Loucy (cell line): Measurements from ENCODE around the gene FOXP1.

Source experiments
- H2AFZ ChIP-seq: fragments of 200-600 bp; sonication (generic); 2 replicates; pipeline ENCODE4 v1.6.0; 2016; ENCODE audit warnings: antibody characterized with exemption, mild to moderate bottlenecking, low read length, moderate library complexity
- H3F3A ChIP-seq: fragments of 200-600 bp; 2 replicates; pipeline ENCODE4 v1.6.0; 2016; ENCODE audit warnings: antibody characterized with exemption, low read depth, mild to moderate bottlenecking
- H3K27me3 ChIP-seq: fragments of 200-600 bp; sonication (generic); 2 replicates; pipeline ENCODE4 v1.6.1; 2014; ENCODE audit warnings: low read length, mild to moderate bottlenecking; ENCODE audit not compliant: insufficient read depth, poor library complexity, severe bottlenecking
- H3K36me3 ChIP-seq: fragments of 200-600 bp; sonication (generic); 2 replicates; pipeline ENCODE4 v1.6.1; 2016; ENCODE audit warnings: low read length; ENCODE audit not compliant: insufficient read depth
- H3K4me1 ChIP-seq: fragments of 200-600 bp; sonication (generic); 2 replicates; pipeline ENCODE4 v1.5.1; 2014; ENCODE audit warnings: low read length, mild to moderate bottlenecking; ENCODE audit not compliant: insufficient read depth, poor library complexity, severe bottlenecking
- H3K4me2 ChIP-seq: fragments of 200-600 bp; sonication (generic); 2 replicates; pipeline ENCODE4 v1.6.0; 2014; ENCODE audit warnings: antibody characterized with exemption, low read length, low read depth, mild to moderate bottlenecking; ENCODE audit not compliant: poor library complexity, severe bottlenecking
- H3K4me3 ChIP-seq: fragments of 200-600 bp; sonication (generic); 2 replicates; pipeline ENCODE4 v1.5.1; 2014; ENCODE audit warnings: low read length, mild to moderate bottlenecking, mixed read lengths; ENCODE audit not compliant: poor library complexity, severe bottlenecking
- H3K79me2 ChIP-seq: fragments of 200-600 bp; sonication (generic); 2 replicates; pipeline ENCODE4 v1.6.1; 2014; ENCODE audit warnings: low read length; ENCODE audit not compliant: insufficient read depth
- H3K9ac ChIP-seq: fragments of 200-600 bp; sonication (generic); 2 replicates; pipeline ENCODE4 v1.6.0; 2014; ENCODE audit warnings: mild to moderate bottlenecking, low read depth, low read length, moderate library complexity; ENCODE audit not compliant: poor library complexity, severe bottlenecking
- H3K9me2 ChIP-seq: fragments of 200-600 bp; sonication (generic); replicated peaks from 2 replicates; pipeline ENCODE4 v1.6.1; 2016; ENCODE audit warnings: low read depth, low read length, mixed read lengths
- H3K9me3 ChIP-seq: fragments of 200-600 bp; sonication (generic); 2 replicates; pipeline ENCODE4 v1.6.1; 2014; ENCODE audit warnings: mild to moderate bottlenecking, antibody characterized with exemption, low read length, low read depth; ENCODE audit not compliant: insufficient read depth
- H4K20me1 ChIP-seq: fragments of 200-600 bp; sonication (generic); 2 replicates; pipeline ENCODE4 v1.6.0; 2014; ENCODE audit warnings: antibody characterized with exemption, low read length, mild to moderate bottlenecking; ENCODE audit not compliant: insufficient read depth, poor library complexity, severe bottlenecking
- CTCF ChIP-seq: fragments of 200-600 bp; sonication (generic); conservative IDR thresholded peaks from 2 replicates; pipeline ENCODE4 v1.5.1; 2014; ENCODE audit warnings: mild to moderate bottlenecking, antibody characterized with exemption, low read length
- EZH2phosphoT487 ChIP-seq: fragments of 200-600 bp; IDR thresholded peaks from 2 replicates; pipeline ENCODE4 v1.6.1; 2018; ENCODE audit warnings: antibody characterized with exemption, mild to moderate bottlenecking, moderate library complexity, borderline replicate concordance

The FOXP1 gene

DNA sequence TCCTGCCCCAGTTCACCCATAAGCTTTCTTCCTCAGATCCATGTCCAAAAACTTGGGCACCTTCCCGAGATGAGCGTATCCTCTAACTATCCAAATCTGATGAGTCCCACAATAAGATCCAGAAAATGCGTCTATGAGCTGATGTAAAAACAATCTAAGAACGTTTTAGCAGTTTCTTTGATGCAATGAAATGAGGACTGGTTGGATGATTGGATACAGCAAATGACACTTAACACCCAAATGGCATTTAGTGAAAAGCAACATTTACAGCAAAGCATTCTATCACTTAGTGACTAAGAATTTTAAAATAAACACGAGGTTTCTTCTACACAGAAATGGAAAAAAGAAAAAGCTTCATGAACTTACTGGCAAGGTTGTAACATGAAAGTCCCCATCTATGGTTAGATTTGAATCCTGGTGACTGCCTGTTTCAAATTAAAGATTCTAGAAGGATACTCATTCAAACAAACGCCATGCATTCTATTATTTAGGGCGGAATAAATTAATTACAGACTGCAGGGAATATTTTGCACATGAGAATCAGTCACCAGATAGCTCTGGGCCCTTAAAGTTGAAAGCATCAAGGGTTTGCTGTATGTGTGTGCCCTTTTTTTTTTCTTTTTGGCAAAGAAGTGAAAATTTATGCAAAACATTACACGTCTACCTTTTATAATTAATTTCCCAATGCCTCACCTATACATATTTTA is 598.6 kb downstream of the FOXP1 start:
- H3F3A ChIP-seq = no peaks in the 10 kb centered on the region
- no peaks in the 10 kb centered on the region for H3K27me3 ChIP-seq
- no peaks in the 10 kb centered on the region for H3K9me3 ChIP-seq
- TF ChIP-seq CTCF = no peak
- TF ChIP-seq EZH2phosphoT487 = no peak
- peaks cover 4% of the 10 kb centered on the region; the same call in 1 of the 2 replicates for H3K79me2 ChIP-seq
- peaks cover 57% of the 10 kb centered on the region for H3K36me3 ChIP-seq
- H3K4me3 ChIP-seq = no peak overlapping the region
- no peaks in the 10 kb centered on the region for H3K9me2 ChIP-seq
- no peak overlapping the region for H3K4me2 ChIP-seq
- no peak overlapping the region for H3K9ac ChIP-seq
- H2AFZ ChIP-seq = no peak overlapping the region
- peaks cover 22% of the 10 kb centered on the region for H3K4me1 ChIP-seq
- no peaks in the 10 kb centered on the region for H4K20me1 ChIP-seq

- Histone ChIP-seq H3K4me2 (no peak overlapping the region), H2AFZ (no peak overlapping the region), H3K9ac (peak overlapping the region; percentile 4), H3F3A (no peaks in the 10 kb centered on the region), H3K4me1 (peaks cover 13% of the 10 kb centered on the region), H4K20me1 (no peaks in the 10 kb centered on the region), H3K27me3 (no peaks in the 10 kb centered on the region), H3K79me2 (peaks cover 3% of the 10 kb centered on the region; the same call in 1 of the 2 replicates), H3K4me3 (no peak overlapping the region), H3K9me3 (no peaks in the 10 kb centered on the region), H3K9me2 (no peaks in the 10 kb centered on the region), H3K36me3 (peaks cover 63% of the 10 kb centered on the region)
- TF ChIP-seq CTCF (no peak), EZH2phosphoT487 (no peak)
These were observed 600.8 kb downstream of the FOXP1 start for GRCh38 chr3:70982700-70983140.

DNA sequence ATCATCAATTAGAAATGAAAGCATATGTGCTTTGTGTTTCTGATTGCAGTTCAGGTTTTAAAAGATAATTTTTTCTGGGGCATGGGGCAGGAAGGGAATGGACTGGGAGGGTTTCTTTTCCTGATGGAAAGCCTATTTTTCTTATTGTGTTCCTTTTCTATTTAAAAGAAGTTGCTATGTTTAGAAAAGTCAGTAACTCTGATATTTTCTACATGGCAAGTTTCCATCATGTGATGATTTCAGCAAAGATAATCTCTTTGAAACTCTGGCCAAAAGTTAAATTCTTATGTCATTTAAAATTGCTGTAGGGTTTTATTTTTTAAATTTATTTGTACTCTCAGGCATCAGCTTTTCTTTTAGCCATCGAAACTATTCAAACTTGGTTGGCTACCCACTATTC is 601.2 kb downstream of the FOXP1 start:
- H3K36me3 ChIP-seq = peaks cover 63% of the 10 kb centered on the region
- H3K9me2 ChIP-seq = no peaks in the 10 kb centered on the region
- H3K4me2 ChIP-seq = no peak overlapping the region
- H3K9me3 ChIP-seq = no peaks in the 10 kb centered on the region
- H3K4me1 ChIP-seq = peaks cover 13% of the 10 kb centered on the region
- no peak overlapping the region for H2AFZ ChIP-seq
- no peaks in the 10 kb centered on the region for H3K27me3 ChIP-seq
- H3K9ac ChIP-seq = no peak overlapping the region
- H3K4me3 ChIP-seq = no peak overlapping the region
- H3K79me2 ChIP-seq = peaks cover 3% of the 10 kb centered on the region; the same call in 1 of the 2 replicates
- TF ChIP-seq CTCF (no peak), EZH2phosphoT487 (no peak)
- no peaks in the 10 kb centered on the region for H4K20me1 ChIP-seq
- no peaks in the 10 kb centered on the region for H3F3A ChIP-seq
